Hindlimb muscle (tissue), 1 donor: ENCODE measurements around the gene NPAS1. TPM values are rescaled to one million over a fixed set of nuclear protein-coding genes. Genes with fewer than 3 reads are reported as not detected.

Source experiments
- DNase-seq: peaks from one replicate; pipeline ENCODE4 v3.0.0-alpha.2; 2013
- polyA plus RNA-seq: library from polyadenylated mRNA; unstranded; fragments of 120-200 nt; gene quantifications from one replicate; pipeline ENCODE4 v1.2.1, GENCODE V29; 2013; ENCODE audit not compliant: insufficient read length

NPAS1 gene
- polyA plus RNA-seq, 1 donor: 7.0 TPM

DNA sequence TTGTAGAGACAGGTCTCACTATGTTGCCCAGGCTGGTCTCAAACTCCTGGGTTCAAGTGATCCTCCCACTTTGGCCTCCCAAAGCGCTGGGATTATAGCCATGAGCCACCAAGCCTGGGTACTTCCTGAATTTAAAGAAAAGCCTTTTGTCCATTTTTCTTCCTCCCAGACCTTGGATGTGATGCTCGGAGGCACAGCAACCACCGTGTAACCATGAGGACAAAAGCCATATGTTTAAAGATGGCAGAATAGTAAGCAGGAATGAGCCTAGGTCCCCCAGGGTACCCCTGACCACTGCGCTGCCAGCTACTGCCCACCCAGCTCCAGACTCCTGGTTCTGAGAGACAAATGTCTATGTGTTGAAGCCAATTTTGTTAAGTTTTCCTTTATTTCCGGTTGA is 62.9 kb downstream of the NPAS1 start:
- no peak for DNase-seq

DNA sequence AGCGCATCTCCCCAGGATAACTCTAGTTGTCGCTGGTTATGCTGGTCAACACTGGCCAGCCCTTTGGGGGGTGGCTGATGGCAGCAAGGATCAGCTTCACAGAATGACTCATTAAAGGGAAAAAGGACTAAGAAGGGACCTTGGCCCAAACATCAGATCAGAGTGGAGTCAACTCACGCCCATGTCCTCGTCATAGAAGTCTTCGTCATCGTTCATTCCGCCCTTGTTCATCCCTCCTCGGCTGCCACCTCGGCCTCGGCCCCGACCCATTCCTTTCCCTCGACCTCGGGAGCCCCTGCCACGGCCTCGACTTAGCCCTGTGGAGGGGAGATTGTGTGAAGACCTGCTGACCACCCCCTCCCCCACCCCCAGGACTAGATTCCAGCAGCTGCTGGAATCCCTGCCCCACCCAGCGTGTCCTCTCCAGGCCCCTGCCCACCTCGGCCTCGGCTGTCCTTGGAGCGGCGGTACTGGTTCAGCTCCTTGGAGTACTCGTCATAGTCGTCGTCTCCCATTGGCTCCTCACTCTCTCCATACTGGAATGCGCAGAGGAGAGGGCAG is 65.3 kb downstream of the NPAS1 start:
- no peak for DNase-seq

GRCh38 chr19:47086280-47086679 is 66.6 kb downstream of the NPAS1 start:
- DNase-seq: no peak

DNA sequence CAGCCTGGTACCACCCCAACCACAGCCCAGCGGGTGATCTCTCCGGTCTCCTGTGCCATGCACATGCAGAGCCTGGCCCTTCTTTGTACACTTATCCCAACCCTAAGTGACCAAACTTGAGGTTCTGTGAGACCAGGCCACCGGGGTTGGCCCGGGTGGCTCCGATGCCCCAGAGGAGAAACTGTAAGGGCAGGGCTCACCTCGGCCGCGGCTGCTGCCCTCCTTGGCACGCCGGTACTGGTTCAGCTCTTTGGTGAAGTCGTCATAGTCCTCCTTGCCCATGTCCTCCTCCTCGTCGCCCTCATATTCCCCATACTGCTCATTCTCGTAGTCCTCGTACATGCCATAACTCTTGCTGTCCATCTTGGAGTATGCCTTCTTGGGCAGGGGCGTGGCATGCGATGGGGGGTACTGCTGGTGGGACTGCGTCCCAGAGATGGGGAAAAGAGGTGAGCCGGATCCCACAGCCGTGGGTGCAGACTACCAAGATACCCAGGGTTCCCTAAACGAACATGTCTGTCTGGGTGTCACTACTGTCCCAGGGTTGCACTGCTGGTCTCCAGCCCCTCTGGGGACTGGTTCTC is 70.2 kb downstream of the NPAS1 start:
- no peak for DNase-seq

GRCh38 chr19:47093254-47093653 is 73.6 kb downstream of the NPAS1 start:
- DNase-seq: no peak

DNA sequence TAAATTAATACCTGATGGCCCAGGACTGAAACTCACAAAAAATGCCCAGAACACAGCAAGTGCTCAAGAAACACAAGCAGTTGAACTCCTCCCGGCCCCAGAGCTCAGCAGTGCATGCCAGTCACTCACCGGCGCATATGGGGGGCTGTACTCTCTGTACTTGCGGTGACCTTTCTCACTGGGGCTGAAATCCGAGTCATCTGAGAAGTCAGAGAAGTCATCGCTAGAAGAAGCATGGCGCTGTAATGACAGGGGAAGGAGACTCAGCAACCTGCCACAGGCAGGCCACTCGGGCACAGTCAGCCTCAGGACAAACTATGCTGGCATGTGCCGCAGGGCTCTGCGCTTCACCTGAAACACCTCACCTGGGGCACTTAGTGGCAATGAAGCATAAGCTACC is 74.2 kb downstream of the NPAS1 start:
- DNase-seq: no peak

DNA sequence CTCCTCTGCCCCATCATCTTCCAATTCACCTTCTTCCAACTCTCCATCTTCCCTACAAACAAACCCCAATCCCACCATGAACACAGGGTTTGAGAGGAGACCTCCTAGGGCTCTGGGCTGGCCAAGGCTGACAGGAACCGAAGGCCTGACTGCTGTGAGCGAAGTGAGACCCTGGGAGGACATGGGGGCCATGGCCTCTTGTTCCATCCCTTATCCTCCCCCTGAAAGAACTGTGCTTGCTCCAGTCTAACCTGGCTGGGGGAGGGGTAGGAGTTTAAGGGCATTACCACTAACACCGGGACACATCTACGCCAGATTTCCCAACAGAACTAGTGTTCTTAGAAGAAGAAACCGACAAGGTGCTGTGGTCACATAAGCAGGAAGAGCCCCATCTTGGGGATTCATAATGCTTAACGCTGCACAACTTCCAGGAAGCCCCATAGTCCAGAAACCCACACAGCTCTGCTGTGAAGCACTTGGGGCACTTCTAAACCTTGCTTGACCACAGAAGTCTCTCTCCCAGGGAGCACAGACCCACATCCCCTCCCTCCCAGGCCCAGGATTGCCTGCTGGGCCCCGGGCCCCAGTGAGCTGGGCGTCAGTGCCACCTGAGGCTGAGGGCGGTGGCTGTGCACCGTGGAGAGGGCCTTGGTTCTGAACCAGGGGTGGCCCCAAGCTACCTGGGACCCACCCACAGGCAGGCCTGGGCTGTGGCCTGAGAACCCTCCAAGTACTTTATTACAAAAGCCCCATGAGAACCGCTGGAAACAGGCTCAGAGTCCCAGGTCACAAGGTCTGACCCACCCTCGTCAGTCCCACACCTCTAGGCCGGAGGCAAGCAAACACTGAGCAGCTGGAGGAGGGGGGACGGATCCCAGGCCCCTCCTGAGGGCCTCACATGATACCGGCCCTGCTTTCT is 75.2 kb downstream of the NPAS1 start:
- DNase-seq: no peak

Other genes starting within 250 kb of the NPAS1 start
- 22.7 TPM for gene SLC1A5, start 231.2 kb upstream of the NPAS1 start, polyA plus RNA-seq
- gene AP2S1, start 169.0 kb upstream of the NPAS1 start, polyA plus RNA-seq: 61.2 TPM
- 38.4 TPM for gene ARHGAP35, start 158.8 kb upstream of the NPAS1 start, polyA plus RNA-seq
- 11.6 TPM for gene TMEM160, start 28.8 kb downstream of the NPAS1 start, polyA plus RNA-seq
- gene ZC3H4, start 93.9 kb downstream of the NPAS1 start, polyA plus RNA-seq: 30.4 TPM
- 77.9 TPM for gene SAE1, start 111.0 kb downstream of the NPAS1 start, polyA plus RNA-seq
- 5.0 TPM for gene BBC3, start 211.4 kb downstream of the NPAS1 start, polyA plus RNA-seq
- 26.4 TPM for gene CCDC9, start 236.7 kb downstream of the NPAS1 start, polyA plus RNA-seq